Stimulated activated CD8-positive, alpha-beta memory T cell treated with anti-CD3 and anti-CD28 coated beads, Interleukin-15, amount 100 ng/mL, for 48 hours (primary cell): Measurements from ENCODE around the gene TNFRSF4.
"Not testable (repeated sequence)": the region's sequence is repeated elsewhere in the genome, so short reads cannot be mapped to it uniquely, and the experiment has no call there.

Experiments used
- DNase-seq, 2 donors: peaks; one replicate each; pipeline ENCODE4 v3.0.0-alpha.2; 2020; ENCODE audit warnings: low read depth in 2 of 2

TNFRSF4 gene

GRCh38 chr1:1182491-1183220 is 31.3 kb downstream of the TNFRSF4 start:
- no peak for DNase-seq

GRCh38 chr1:1181938-1182410 is 32.0 kb downstream of the TNFRSF4 start:
- no peak for DNase-seq

- DNase-seq, result no peak
Measured at GRCh38 chr1:1181129-1181937, 32.6 kb downstream of the TNFRSF4 start.

- DNase-seq, result no peak
Measured at GRCh38 chr1:1179983-1180861, 33.7 kb downstream of the TNFRSF4 start.

GRCh38 chr1:1179346-1179982 is 34.5 kb downstream of the TNFRSF4 start:
- DNase-seq, result no peak

GRCh38 chr1:1178794-1179331 is 35.1 kb downstream of the TNFRSF4 start:
- DNase-seq, result no peak

GRCh38 chr1:1177452-1178206 is 36.3 kb downstream of the TNFRSF4 start:
- no peak for DNase-seq

GRCh38 chr1:1176931-1177330 is 37.0 kb downstream of the TNFRSF4 start:
- no peak for DNase-seq

- DNase-seq, result not testable (repeated sequence)
Measured at GRCh38 chr1:1176063-1176761, 37.7 kb downstream of the TNFRSF4 start.

- no peak for DNase-seq
Measured at GRCh38 chr1:1175221-1176062, 38.5 kb downstream of the TNFRSF4 start.

GRCh38 chr1:1173793-1174415 is 40.0 kb downstream of the TNFRSF4 start, which contains the start of gene TTLL10:
TSS of gene TTLL10 (plus strand) at chr1:1173880. CDS start at chr1:1179216, 5,336 bp downstream.
- no peak for DNase-seq

- DNase-seq, result no peak
Measured at GRCh38 chr1:1173061-1173792, 40.7 kb downstream of the TNFRSF4 start.

- peak in 1 of 2 donors; percentile 36 for DNase-seq
Measured at GRCh38 chr1:1171546-1172340, 42.2 kb downstream of the TNFRSF4 start.

- DNase-seq, result no peak
Measured at GRCh38 chr1:1171161-1171545, 42.8 kb downstream of the TNFRSF4 start.

GRCh38 chr1:1170215-1171091 is 43.5 kb downstream of the TNFRSF4 start:
- no peak for DNase-seq
